ENCODE measurements around the gene CHADL. TPM values are rescaled to one million over a fixed set of nuclear protein-coding genes. Genes with fewer than 3 reads are reported as not detected.

CHADL gene
- total RNA-seq, 1 experiment from 2014 or later: 1.2 TPM

GRCh38 chr22:41239443-41240128 lies 1.1 kb downstream of the CHADL start:
- H3K27me3 ChIP-seq (ENCODE audit: low read length): no peaks in the 10 kb centered on the region
- intact Hi-C loops (cut with micrococcal nuclease): no loop called here
- no peak overlapping the region for H3K4me3 ChIP-seq (ENCODE audit: low read length)
- H3K4me1 ChIP-seq (ENCODE audit: insufficient read depth, low read length): 0 out of 2 replicates have a peak, but pooled peaks cover 3% of the 10 kb centered on the region
- no peaks in the 10 kb centered on the region for H3F3A ChIP-seq (ENCODE audit: low read length, unreplicated experiment)
- ATAC-seq (no peak), DNase-seq (no peak)
- ChIA-PET CTCF (no interaction called here), POLR2A (ENCODE audit: unreplicated experiment) (no interaction called here)
- TF ChIP-seq EZH2phosphoT487 (IDR thresholded peaks at IDR 0.05; ENCODE audit: borderline replicate concordance, low read length): no peak
- TF ChIP-seq CTCF (conservative IDR thresholded peaks at IDR 0.05; ENCODE audit: low read depth, low read length): no peak
- TF ChIP-seq EZH2 (IDR thresholded peaks at IDR 0.05; ENCODE audit: low read length, unreplicated experiment): no peak
- H3K9me2 ChIP-seq (replicated peaks; ENCODE audit: low read length): no peaks in the 10 kb centered on the region
- H3K9ac ChIP-seq (ENCODE audit: low read length): no peak overlapping the region
- H3K79me2 ChIP-seq (ENCODE audit: low read length): no peaks in the 10 kb centered on the region
- H3K36me3 ChIP-seq (ENCODE audit: low read depth, low read length): no peaks in the 10 kb centered on the region
- no peak overlapping the region for H2AFZ ChIP-seq (ENCODE audit: low read length)
- H3K4me2 ChIP-seq (ENCODE audit: low read length): no peak overlapping the region
- H4K20me1 ChIP-seq (ENCODE audit: low read length): no peaks in the 10 kb centered on the region
- no TSS peak for BruUV-seq (replicated peaks)
- no peak overlapping the region for H3K27ac ChIP-seq (ENCODE audit: low read length)
- H3K9me3 ChIP-seq (ENCODE audit: low read length): no peaks in the 10 kb centered on the region

GRCh38 chr22:41238570-41239442 lies 1.9 kb downstream of the CHADL start:
- ATAC-seq (no peak), DNase-seq (no peak)
- Histone ChIP-seq H2AFZ (ENCODE audit: low read length) (0 out of 2 replicates have a peak overlapping the region, but pooled peaks have one; percentile 50), H3K9ac (ENCODE audit: low read length) (no peak overlapping the region), H3K4me1 (ENCODE audit: insufficient read depth, low read length) (0 out of 2 replicates have a peak, but pooled peaks cover 3% of the 10 kb centered on the region), H3F3A (ENCODE audit: low read length, unreplicated experiment) (no peaks in the 10 kb centered on the region), H3K27ac (ENCODE audit: low read length) (no peak overlapping the region), H3K9me3 (ENCODE audit: low read length) (no peaks in the 10 kb centered on the region), H3K36me3 (ENCODE audit: low read depth, low read length) (no peaks in the 10 kb centered on the region), H3K4me2 (ENCODE audit: low read length) (no peak overlapping the region), H3K79me2 (ENCODE audit: low read length) (no peaks in the 10 kb centered on the region), H4K20me1 (ENCODE audit: low read length) (no peaks in the 10 kb centered on the region), H3K9me2 (replicated peaks; ENCODE audit: low read length) (no peaks in the 10 kb centered on the region), H3K4me3 (ENCODE audit: low read length) (no peak overlapping the region), H3K27me3 (ENCODE audit: low read length) (no peaks in the 10 kb centered on the region)
- intact Hi-C loops (cut with micrococcal nuclease): no loop called here
- ChIA-PET POLR2A (ENCODE audit: unreplicated experiment) (no interaction called here), CTCF (interaction anchor here (0.6 to 1.4 kb wide), 2 partner anchors 41 to 142 kb away, joined by 9 to 17 read pairs; partner anchors contain the start of gene TEF)
- BruUV-seq (replicated peaks): no TSS peak
- TF ChIP-seq EZH2 (IDR thresholded peaks at IDR 0.05; ENCODE audit: low read length, unreplicated experiment): no peak
- TF ChIP-seq EZH2phosphoT487 (IDR thresholded peaks at IDR 0.05; ENCODE audit: borderline replicate concordance, low read length): no peak
- no peak for TF ChIP-seq CTCF (conservative IDR thresholded peaks at IDR 0.05; ENCODE audit: low read depth, low read length)

Measured in PC-3 (cell line).